ENCODE results near the gene KRT12.

GRCh38 chr17:40818733-40819527 is 48.1 kb downstream of the KRT12 start:
- TF ChIP-seq ASH1L (IDR thresholded peaks at IDR 0.05; ENCODE audit: borderline replicate concordance, low read depth, partially characterized antibody) (no peak), KDM1A (IDR thresholded peaks at IDR 0.05) (no peak), E2F4 (CRISPR knock-in tag; IDR thresholded peaks at IDR 0.05; ENCODE audit: low read depth) (no peak), POLR2A (conservative IDR thresholded peaks at IDR 0.05) (peak; percentile 85), NCOA1 (IDR thresholded peaks at IDR 0.05; ENCODE audit: low read depth) (peak; percentile 45)
